A549 (cell line): ENCODE results near the gene KCNIP2. TPM values are rescaled to one million over a fixed set of nuclear protein-coding genes. Genes with fewer than 3 reads are reported as not detected.

Experiments
- ATAC-seq, 2 experiments: fragments of 200-7000 bp in 1 of 2; fragments of >200 bp in 1 of 2; cut with Nextera tagmentation in 1 of 2; cut with Tn5 transposase in 1 of 2; 3 replicates each; pipeline versions ENCODE4 v1.8.0 to v1.9.1; 2018 to 2020; ENCODE audit warnings: mild to moderate bottlenecking in 1 of 2, moderate library complexity in 1 of 2
- CTCF ChIA-PET: fragments of 300-600 bp; sonication (Branson Sonifier 250); formaldehyde crosslinking; extraction: SDS; loops from one replicate; lab custom pipeline; 2021; ENCODE audit warnings: antibody characterized with exemption, inconsistent platforms; lab: Yijun Ruan, JAX
- POLR2A ChIA-PET: fragments of 350-600 bp; formaldehyde crosslinking; extraction: SDS; loops from one replicate; lab custom pipeline; 2021; ENCODE audit warnings: antibody characterized with exemption, inconsistent platforms; lab: Yijun Ruan, JAX
- DNase-seq, 2 experiments: peaks; one replicate each; pipeline versions ENCODE4 v3.0.0 to v3.0.0-alpha.2; 2011 to 2016; ENCODE audit warnings: low read depth in 1 of 2, low spot score in 1 of 2
- FAIRE-seq: peaks from 2 replicates; lab custom pipeline; 2011; peaks lifted over from hg19 to GRCh38; lab: Jason Lieb, UNC
- H3K27ac ChIP-seq, 2 experiments: fragments of >200 bp; sonication (Bioruptor Twin); formaldehyde crosslinking; 3 replicates each; pipeline ENCODE4 v1.5.1; 2016 to 2017
- H3K4me1 ChIP-seq: fragments of >200 bp; sonication (Bioruptor Twin); formaldehyde crosslinking; 3 replicates; pipeline ENCODE4 v1.6.1; 2016
- H3K4me2 ChIP-seq: fragments of >200 bp; sonication (Bioruptor Twin); formaldehyde crosslinking; 3 replicates; pipeline ENCODE4 v1.6.1; 2016
- H3K4me3 ChIP-seq: fragments of >200 bp; sonication (Bioruptor Twin); formaldehyde crosslinking; 3 replicates; pipeline ENCODE4 v1.5.1; 2016
- H3K9me3 ChIP-seq: fragments of >200 bp; sonication (Bioruptor Twin); formaldehyde crosslinking; 3 replicates; pipeline ENCODE4 v1.6.1; 2016
- BHLHE40 ChIP-seq: IDR thresholded peaks from 2 replicates; pipeline ENCODE4 v1.6.1; 2012; ENCODE audit warnings: low read depth, low read length, inconsistent platforms
- CEBPB ChIP-seq, 2 experiments: fragments of >200 bp in 1 of 2; sonication (Bioruptor Twin) in 1 of 2; formaldehyde crosslinking in 1 of 2; IDR thresholded peaks; 2 replicates each; pipeline ENCODE4 v1.6.1; 2012 to 2016
- CHD2 ChIP-seq: fragments of 150-350 bp; IDR thresholded peaks from 2 replicates; pipeline ENCODE4 v1.6.1; 2014; ENCODE audit warnings: low read length; ENCODE audit not compliant: partially characterized antibody
- CHD4 ChIP-seq: fragments of 200-600 bp; sonication (generic); IDR thresholded peaks from 2 replicates; pipeline ENCODE4 v1.6.1; 2016; ENCODE audit warnings: antibody characterized with exemption, mild to moderate bottlenecking, borderline replicate concordance
- E2F6 ChIP-seq: IDR thresholded peaks from 2 replicates; pipeline ENCODE4 v1.6.1; 2012; ENCODE audit warnings: low read depth, borderline replicate concordance
- EHMT2 ChIP-seq: fragments of 200-600 bp; sonication (generic); IDR thresholded peaks from 2 replicates; pipeline ENCODE4 v1.6.1; 2016; ENCODE audit warnings: antibody characterized with exemption, low read depth, mild to moderate bottlenecking, moderate library complexity
- ELK1 ChIP-seq: fragments of 150-350 bp; IDR thresholded peaks from 2 replicates; pipeline ENCODE4 v1.6.1; 2014; ENCODE audit warnings: low read depth, mild to moderate bottlenecking, low read length
- EP300 ChIP-seq, 2 experiments: fragments of >200 bp; sonication (Bioruptor Twin); formaldehyde crosslinking; IDR thresholded peaks; 2 replicates in 1 of 2; 3 replicates in 1 of 2; pipeline ENCODE4 v1.6.1; 2016 to 2017
- FOSB ChIP-seq: fragments of 250-450 bp; sonication (Bioruptor Pico); IDR thresholded peaks from 2 replicates; pipeline ENCODE4 v1.5.0; 2020; ENCODE audit warnings: mild to moderate bottlenecking, moderate library complexity
- FOSL2 ChIP-seq, 2 experiments: fragments of 450-650 bp in 1 of 2; fragments of >200 bp in 1 of 2; sonication (Bioruptor Twin) in 1 of 2; formaldehyde crosslinking; IDR thresholded peaks; 2 replicates each; pipeline versions ENCODE4 v1.5.0 to v1.6.1; 2016 to 2020; ENCODE audit warnings: mild to moderate bottlenecking in 1 of 2, moderate library complexity in 1 of 2
- FOXS1 ChIP-seq: fragments of 250-450 bp; sonication (Bioruptor Pico); IDR thresholded peaks from 2 replicates; pipeline ENCODE4 v1.5.0; 2020; ENCODE audit warnings: mild to moderate bottlenecking, moderate library complexity
- GATA3 ChIP-seq: IDR thresholded peaks from 2 replicates; pipeline ENCODE4 v1.6.1; 2012; ENCODE audit warnings: borderline replicate concordance
- HDAC2 ChIP-seq: fragments of 200-600 bp; sonication (generic); IDR thresholded peaks from 2 replicates; pipeline ENCODE4 v1.6.1; 2016
- JUNB ChIP-seq: fragments of >200 bp; sonication (Bioruptor Twin); formaldehyde crosslinking; IDR thresholded peaks from 2 replicates; pipeline ENCODE4 v1.6.1; 2016
- MAFK ChIP-seq: fragments of 450-650 bp; IDR thresholded peaks from 2 replicates; pipeline ENCODE4 v1.6.1; 2014; ENCODE audit not compliant: partially characterized antibody
- MAZ ChIP-seq: fragments of 150-350 bp; IDR thresholded peaks from 2 replicates; pipeline ENCODE4 v1.6.1; 2014; ENCODE audit warnings: antibody characterized with exemption, low read depth, low read length, borderline replicate concordance
- MYC ChIP-seq: IDR thresholded peaks from 2 replicates; pipeline ENCODE4 v1.6.1; 2012; ENCODE audit warnings: mild to moderate bottlenecking, inconsistent platforms, low read length, improper control_type of control experiment, borderline replicate concordance
- NFE2L2 ChIP-seq: fragments of 150-350 bp; conservative IDR thresholded peaks from 2 replicates; pipeline ENCODE4 v1.6.1; 2014; ENCODE audit warnings: low read length
- NPAS2 ChIP-seq: fragments of 250-450 bp; sonication (Bioruptor Pico); IDR thresholded peaks from 2 replicates; pipeline ENCODE4 v1.8.0; 2022; ENCODE audit warnings: mild to moderate bottlenecking, moderate library complexity, borderline replicate concordance
- POLR2AphosphoS2 ChIP-seq: conservative IDR thresholded peaks from 2 replicates; pipeline ENCODE4 v1.6.1; 2012; ENCODE audit warnings: low read length, improper control_type of control experiment, inconsistent platforms
- RAD21 ChIP-seq, 2 experiments: fragments of >200 bp in 1 of 2; sonication (Bioruptor Twin) in 1 of 2; formaldehyde crosslinking in 1 of 2; IDR thresholded peaks in 1 of 2; conservative IDR thresholded peaks in 1 of 2; 2 replicates in 1 of 2; 3 replicates in 1 of 2; pipeline ENCODE4 v1.6.1; 2012 to 2018; ENCODE audit warnings: inconsistent platforms in 1 of 2
- SMC3 ChIP-seq: fragments of >200 bp; sonication (Bioruptor Twin); formaldehyde crosslinking; IDR thresholded peaks from 3 replicates; pipeline ENCODE4 v1.6.1; 2018; ENCODE audit warnings: inconsistent platforms
- SREBF2 ChIP-seq: fragments of 450-650 bp; IDR thresholded peaks from 2 replicates; pipeline ENCODE4 v1.6.1; 2014; ENCODE audit warnings: mild to moderate bottlenecking, moderate library complexity
- TFCP2L1 ChIP-seq: fragments of 250-450 bp; sonication (Bioruptor Pico); IDR thresholded peaks from 2 replicates; pipeline ENCODE4 v1.5.0; 2021; ENCODE audit warnings: mild to moderate bottlenecking
- USF2 ChIP-seq: fragments of 450-650 bp; IDR thresholded peaks from 2 replicates; pipeline ENCODE4 v1.6.1; 2014; ENCODE audit warnings: antibody characterized with exemption
- ZSCAN20 ChIP-seq: fragments of 250-450 bp; sonication (Bioruptor Pico); IDR thresholded peaks from 2 replicates; pipeline ENCODE4 v1.8.0; 2022; ENCODE audit warnings: mild to moderate bottlenecking, moderate library complexity
- WGBS: methylation state at CpG from one replicate; pipeline ENCODE4 v1.1.6; 2017; ENCODE audit errors: missing lambda C conversion rate; 5-methylcytosine and 5-hydroxymethylcytosine counted together
- polyA plus RNA-seq, 4 experiments: library from polyadenylated mRNA; depleted of rRNA in 3 of 4; stranded (reverse); fragments of >200 nt; fragmentation: RNase III in 1 of 4; extraction: RNeasy Plus Mini Kit Qiagen cat#74134 plus additional on column Dnase treatment in 1 of 4; gene quantifications; 2 replicates in 3 of 4; 3 replicates in 1 of 4; pipeline ENCODE4 v1.2.3, GENCODE V29; 2011 to 2017

Gene KCNIP2
- polyA plus RNA-seq, 2 of the 4 experiments (the other 2 are of a cell fraction), result 0.88 to 1.3 TPM

- H3K4me2 ChIP-seq, result peak overlapping the region; percentile 89
- H3K4me1 ChIP-seq, result peaks cover 30% of the 10 kb centered on the region
- no peaks in the 10 kb centered on the region for H3K9me3 ChIP-seq
- 7% methylated on average over 5 of the region's 5 CpGs for WGBS
- FAIRE-seq (no peak), DNase-seq (no peak), ATAC-seq (no peak)
- CTCF ChIA-PET, result interaction anchor here (0.6 to 1.0 kb wide), 6 partner anchors 11 to 250 kb away, joined by 3 to 6 read pairs (median 3); no protein-coding TSS in a partner anchor
- POLR2A ChIA-PET, result interaction anchor here (0.6 kb wide), 1 partner anchor 749 kb away, joined by 4 read pairs; no protein-coding TSS in a partner anchor
- H3K27ac ChIP-seq, result peak overlapping the region; percentile 95 to 97
- peak overlapping the region; percentile 96 for H3K4me3 ChIP-seq
- TF ChIP-seq NPAS2, result no peak
- TF ChIP-seq SMC3, result no peak
- no peak for TF ChIP-seq EP300 (IDR thresholded peaks at IDR 0.05)
- no peak for TF ChIP-seq BHLHE40
- TF ChIP-seq EHMT2, result no peak
- TF ChIP-seq CEBPB (IDR thresholded peaks at IDR 0.05), result no peak
- no peak for TF ChIP-seq NFE2L2
- TF ChIP-seq HDAC2, result no peak
- no peak for TF ChIP-seq CHD4
- TF ChIP-seq FOXS1 (CRISPR knock-in tag), result no peak
- no peak for TF ChIP-seq E2F6
- TF ChIP-seq TFCP2L1 (CRISPR knock-in tag), result no peak
- no peak for TF ChIP-seq MAFK
- no peak for TF ChIP-seq MAZ
Measured at GRCh38 chr10:101816376-101816775, 27.2 kb downstream of the KCNIP2 start.

- Histone ChIP-seq H3K4me1 (peaks cover 29% of the 10 kb centered on the region), H3K9me3 (no peaks in the 10 kb centered on the region), H3K4me2 (peak overlapping the region; percentile 89), H3K4me3 (peak overlapping the region; percentile 96; the same call in 1 of the 3 replicates)
- no peak for DNase-seq
- CTCF ChIA-PET, result interaction anchor here (0.6 to 2.9 kb wide), 3 partner anchors 23 to 34 kb away, joined by 3 to 10 read pairs (median 5); no protein-coding TSS in a partner anchor
- 84% methylated on average over 8 of the region's 8 CpGs for WGBS
- no peak for FAIRE-seq
- ATAC-seq, result no peak
- TF ChIP-seq ELK1, result no peak
- TF ChIP-seq FOSB (CRISPR knock-in tag), result no peak
- TF ChIP-seq CHD2, result no peak
- TF ChIP-seq MYC, result no peak
- TF ChIP-seq JUNB, result no peak
- no peak for TF ChIP-seq RAD21 (conservative IDR thresholded peaks at IDR 0.05 in 1 of 2, IDR thresholded peaks at IDR 0.05 in 1 of 2)
- no peak for TF ChIP-seq POLR2AphosphoS2
- no peak for TF ChIP-seq BHLHE40
- TF ChIP-seq USF2, result no peak
- TF ChIP-seq NFE2L2, result no peak
- TF ChIP-seq FOSL2 (IDR thresholded peaks at IDR 0.05), result no peak
- TF ChIP-seq FOSL2 (CRISPR knock-in tag; IDR thresholded peaks at IDR 0.05), result no peak
- no peak for TF ChIP-seq MAFK
- TF ChIP-seq ZSCAN20 (CRISPR knock-in tag), result no peak
- no peak for TF ChIP-seq E2F6
- no peak for TF ChIP-seq GATA3
- TF ChIP-seq CEBPB (IDR thresholded peaks at IDR 0.05), result no peak
- no peak for TF ChIP-seq SREBF2
- TF ChIP-seq, all 56 proteins: peak for 0
- H3K27ac ChIP-seq, result no peak overlapping the region
- POLR2A ChIA-PET, result no interaction called here
Measured at GRCh38 chr10:101814466-101815071, 29.0 kb downstream of the KCNIP2 start.
